H9 (cell line): ENCODE data around the gene HOXB1. TPM values are rescaled to one million over a fixed set of nuclear protein-coding genes. Genes with fewer than 3 reads are reported as not detected.
"Not testable (repeated sequence)": the region's sequence is repeated elsewhere in the genome, so short reads cannot be mapped to it uniquely, and the experiment has no call there.

ENCODE experiments used
- DNase-seq: peaks from one replicate; pipeline ENCODE4 v3.0.0-alpha.2; 2017
- H2AFZ ChIP-seq: one replicate; pipeline ENCODE4 v1.6.1; 2013; ENCODE audit warnings: mild to moderate bottlenecking, low read length, control low read depth, moderate library complexity
- H2AK5ac ChIP-seq: 2 replicates; pipeline ENCODE4 v1.6.1; 2013; ENCODE audit warnings: low read length, control low read depth, mixed read lengths; ENCODE audit not compliant: insufficient read length
- H2BK120ac ChIP-seq: one replicate; pipeline ENCODE4 v1.6.1; 2013; ENCODE audit warnings: low read depth, mild to moderate bottlenecking, low read length, control low read depth, inconsistent platforms; ENCODE audit not compliant: poor library complexity, severe bottlenecking
- H2BK12ac ChIP-seq: 2 replicates; pipeline ENCODE4 v1.6.1; 2013; ENCODE audit warnings: low read length, control low read depth, mixed read lengths, low read depth; ENCODE audit not compliant: insufficient read length
- H2BK15ac ChIP-seq: 2 replicates; pipeline ENCODE4 v1.6.1; 2013; ENCODE audit warnings: low read depth, low read length, control low read depth
- H2BK20ac ChIP-seq: one replicate; pipeline ENCODE4 v1.6.1; 2013; ENCODE audit warnings: low read depth, mild to moderate bottlenecking, low read length, control low read depth, inconsistent platforms; ENCODE audit not compliant: poor library complexity, severe bottlenecking
- H2BK5ac ChIP-seq: 2 replicates; pipeline ENCODE4 v1.6.1; 2013; ENCODE audit warnings: low read length, control low read depth, mixed read lengths; ENCODE audit not compliant: insufficient read length
- H3K14ac ChIP-seq: 2 replicates; pipeline ENCODE4 v1.6.1; 2013; ENCODE audit warnings: low read length, control low read depth; ENCODE audit not compliant: insufficient read depth
- H3K18ac ChIP-seq: 2 replicates; pipeline ENCODE4 v1.6.1; 2013; ENCODE audit warnings: low read depth, mild to moderate bottlenecking, mixed read lengths, low read length, control low read depth; ENCODE audit not compliant: insufficient read length
- H3K23ac ChIP-seq: 2 replicates; pipeline ENCODE4 v1.6.1; 2013; ENCODE audit warnings: low read length, control low read depth, mixed read lengths, low read depth; ENCODE audit not compliant: insufficient read length
- H3K23me2 ChIP-seq: 2 replicates; pipeline ENCODE4 v1.6.1; 2013; ENCODE audit warnings: low read depth, mild to moderate bottlenecking, mixed read lengths, low read length, control low read depth; ENCODE audit not compliant: insufficient read length, poor library complexity, severe bottlenecking
- H3K27ac ChIP-seq: 2 replicates; pipeline ENCODE4 v1.5.1; 2013; ENCODE audit warnings: low read length, control low read depth, mixed read lengths, low read depth; ENCODE audit not compliant: insufficient read length
- H3K27me3 ChIP-seq: 2 replicates; pipeline ENCODE4 v1.6.1; 2013; ENCODE audit warnings: low read length, control low read depth, inconsistent platforms; ENCODE audit not compliant: insufficient read depth
- H3K4ac ChIP-seq: 2 replicates; pipeline ENCODE4 v1.6.1; 2013; ENCODE audit warnings: low read depth, mild to moderate bottlenecking, control low read depth, inconsistent platforms, low read length, moderate library complexity
- H3K4me1 ChIP-seq: 2 replicates; pipeline ENCODE4 v1.6.1; 2013; ENCODE audit warnings: low read length, control low read depth, inconsistent platforms; ENCODE audit not compliant: insufficient read depth
- H3K4me2 ChIP-seq: 2 replicates; pipeline ENCODE4 v1.6.1; 2013; ENCODE audit warnings: low read length, control low read depth, mixed read lengths; ENCODE audit not compliant: insufficient read length, insufficient read depth
- H3K56ac ChIP-seq: 2 replicates; pipeline ENCODE4 v1.6.1; 2013; ENCODE audit warnings: low read depth, mild to moderate bottlenecking, mixed read lengths, low read length, control low read depth; ENCODE audit not compliant: insufficient read length
- H3K79me1 ChIP-seq: 2 replicates; pipeline ENCODE4 v1.6.1; 2013; ENCODE audit warnings: low read depth, mild to moderate bottlenecking, moderate library complexity, low read length, control low read depth, inconsistent platforms; ENCODE audit not compliant: insufficient read depth, poor library complexity, severe bottlenecking
- H3K79me2 ChIP-seq: 2 replicates; pipeline ENCODE4 v1.6.1; 2013; ENCODE audit warnings: low read length, control low read depth, inconsistent platforms; ENCODE audit not compliant: insufficient read depth
- H3K9ac ChIP-seq: 2 replicates; pipeline ENCODE4 v1.6.1; 2013; ENCODE audit warnings: low read length, control low read depth, mixed read lengths; ENCODE audit not compliant: insufficient read length; ENCODE audit errors: extremely low read depth
- H3K9me3 ChIP-seq: one replicate; pipeline ENCODE4 v1.6.1; 2013; ENCODE audit warnings: low read depth, low read length, inconsistent platforms; ENCODE audit not compliant: control insufficient read depth
- H3T11ph ChIP-seq: one replicate; pipeline ENCODE4 v1.6.1; 2013; ENCODE audit warnings: mild to moderate bottlenecking, low read length, control low read depth, inconsistent platforms
- H4K20me1 ChIP-seq: one replicate; pipeline ENCODE4 v1.6.1; 2013; ENCODE audit not compliant: control insufficient read depth, insufficient read length, insufficient read depth
- H4K5ac ChIP-seq: 2 replicates; pipeline ENCODE4 v1.6.1; 2013; ENCODE audit warnings: low read depth, mild to moderate bottlenecking, mixed read lengths, low read length, control low read depth; ENCODE audit not compliant: insufficient read length
- H4K8ac ChIP-seq: replicated peaks from 2 replicates; pipeline ENCODE4 v1.6.1; 2013; ENCODE audit warnings: low read length, control low read depth, mixed read lengths, low read depth; ENCODE audit not compliant: insufficient read length
- H4K91ac ChIP-seq: 2 replicates; pipeline ENCODE4 v1.6.1; 2013; ENCODE audit warnings: low read depth, mild to moderate bottlenecking, moderate library complexity, mixed read lengths, low read length, control low read depth; ENCODE audit not compliant: insufficient read length
- H3K27ac Mint-ChIP-seq, 3 experiments: 2 replicates in 2 of 3; 3 replicates in 1 of 3; pipeline ENCODE4 v1.8.0; 2020 to 2021; ENCODE audit warnings: mixed read lengths in 3 of 3, mild to moderate bottlenecking in 1 of 3, moderate library complexity in 1 of 3
- H3K27me3 Mint-ChIP-seq: 2 replicates; pipeline ENCODE4 v1.8.0; 2021; ENCODE audit warnings: low read depth, mild to moderate bottlenecking, moderate library complexity, mixed read lengths
- H3K36me3 Mint-ChIP-seq, 3 experiments: 2 replicates in 2 of 3; 3 replicates in 1 of 3; pipeline ENCODE4 v1.8.0; 2020 to 2021; ENCODE audit warnings: low read depth in 3 of 3, mixed read lengths in 3 of 3; ENCODE audit not compliant: insufficient read depth in 1 of 3
- H3K4me1 Mint-ChIP-seq, 2 experiments: 2 replicates each; pipeline ENCODE4 v1.8.0; 2020; ENCODE audit warnings: mixed read lengths in 2 of 2
- H3K4me3 Mint-ChIP-seq, 2 experiments: 2 replicates in 1 of 2; 3 replicates in 1 of 2; pipeline ENCODE4 v1.8.0; 2020 to 2021; ENCODE audit warnings: mild to moderate bottlenecking in 2 of 2, mixed read lengths in 2 of 2, moderate library complexity in 1 of 2
- H3K9me3 Mint-ChIP-seq, 2 experiments: 2 replicates in 1 of 2; 3 replicates in 1 of 2; pipeline ENCODE4 v1.8.0; 2020; ENCODE audit warnings: mild to moderate bottlenecking in 2 of 2, mixed read lengths in 2 of 2, moderate library complexity in 1 of 2
- CTCF ChIP-seq: fragments of 200-600 bp; sonication (generic); conservative IDR thresholded peaks from 3 replicates; pipeline ENCODE4 v1.8.0; 2021; ENCODE audit warnings: antibody characterized with exemption, mild to moderate bottlenecking
- WGBS: extraction: QIAGEN DNeasy Blood & Tissue Kit; methylation state at CpG from one replicate; pipeline ENCODE4 v1.1.7; 2013; ENCODE audit warnings: missing lambda C conversion rate, low lambda C conversion rate, mixed read lengths; ENCODE audit not compliant: insufficient read length; ENCODE audit errors: extremely low coverage; 5-methylcytosine and 5-hydroxymethylcytosine counted together
- total RNA-seq: library from RNA; stranded (reverse); gene quantifications from 2 replicates; pipeline ENCODE4 v1.2.1, GENCODE V29; 2021

Gene HOXB1
- total RNA-seq, 1 experiment from 2014 or later, result not detected

- H3K23me2 ChIP-seq, result peaks cover 5% of the 10 kb centered on the region
- no peak overlapping the region for H2BK12ac ChIP-seq
- H4K8ac ChIP-seq, result no peak overlapping the region
- no peak for TF ChIP-seq CTCF
- H3K27me3 ChIP-seq, result peaks cover 33% of the 10 kb centered on the region
- no peaks in the 10 kb centered on the region for H3K79me1 ChIP-seq
- no peaks in the 10 kb centered on the region for H4K20me1 ChIP-seq
- H3T11ph ChIP-seq, result no peak overlapping the region
- H3K36me3 Mint-ChIP-seq, result no peaks in the 10 kb centered on the region; a peak in 1 of 7 replicates
- no peaks in the 10 kb centered on the region for H3K79me2 ChIP-seq
- H3K4me2 ChIP-seq, result no peak overlapping the region
- no peaks in the 10 kb centered on the region for H3K9me3 ChIP-seq
- H4K91ac ChIP-seq, result no peak overlapping the region
- H3K4me3 Mint-ChIP-seq, result no peak overlapping the region
- DNase-seq, result no peak
- H2BK20ac ChIP-seq, result no peak overlapping the region
- H2AFZ ChIP-seq, result no peak overlapping the region
- H3K4me1 ChIP-seq, result no peaks in the 10 kb centered on the region
- H3K14ac ChIP-seq, result no peak overlapping the region
- H3K9me3 Mint-ChIP-seq, result peaks cover 0 to 3% of the 10 kb centered on the region in 2 experiments; a peak in 2 of 5 replicates
- H3K56ac ChIP-seq, result no peak overlapping the region
- H2BK5ac ChIP-seq, result no peak overlapping the region
- no peak overlapping the region for H3K9ac ChIP-seq
- no peak overlapping the region for H3K23ac ChIP-seq
- H3K27ac Mint-ChIP-seq, result no peak overlapping the region
- peaks cover 99% of the 10 kb centered on the region for H3K27me3 Mint-ChIP-seq
- no peak overlapping the region for H3K27ac ChIP-seq
- no peak overlapping the region for H2AK5ac ChIP-seq
- WGBS, result no CpG with 5 or more reads among the region's 3 CpGs
- H2BK15ac ChIP-seq, result no peak overlapping the region
- H3K4ac ChIP-seq, result no peak overlapping the region
- H3K4me1 Mint-ChIP-seq, result peaks cover 5 to 16% of the 10 kb centered on the region in 2 experiments
- H3K18ac ChIP-seq, result no peak overlapping the region
- no peak overlapping the region for H2BK120ac ChIP-seq
- H4K5ac ChIP-seq, result no peak overlapping the region
Measured at GRCh38 chr17:48537316-48537715, 6.5 kb upstream of the HOXB1 start.

GRCh38 chr17:48535793-48536559 lies 5.2 kb upstream of the HOXB1 start:
- peaks cover 33% of the 10 kb centered on the region for H3K27me3 ChIP-seq
- H3K4me1 Mint-ChIP-seq, result peaks cover 8 to 12% of the 10 kb centered on the region in 2 experiments

More at GRCh38 chr17:48535793-48536559, 5.2 kb upstream of the HOXB1 start:
- H3K4ac ChIP-seq, H3K14ac ChIP-seq, H2BK5ac ChIP-seq, H2BK120ac ChIP-seq, H4K8ac ChIP-seq, H2AK5ac ChIP-seq, H4K91ac ChIP-seq, H3K9ac ChIP-seq, H3K18ac ChIP-seq, H3K36me3 Mint-ChIP-seq, H3K56ac ChIP-seq, H3T11ph ChIP-seq, H3K4me2 ChIP-seq, H2BK20ac ChIP-seq, H3K79me1 ChIP-seq, H3K9me3 ChIP-seq, H3K4me3 Mint-ChIP-seq, H3K4me1 ChIP-seq, H2BK15ac ChIP-seq, H3K23ac ChIP-seq, H2AFZ ChIP-seq, DNase-seq, H3K79me2 ChIP-seq, H3K23me2 ChIP-seq, H3K9me3 Mint-ChIP-seq, H2BK12ac ChIP-seq, H3K27ac Mint-ChIP-seq, H3K27ac ChIP-seq, H4K5ac ChIP-seq, H4K20me1 ChIP-seq: not testable (repeated sequence)
- no CpG with 5 or more reads among the region's 9 CpGs for WGBS
- H3K27me3 Mint-ChIP-seq, result peaks cover 99% of the 10 kb centered on the region
